Stomach smooth muscle (tissue), 2 donors: Measurements from ENCODE around the gene DMBX1.

Source experiments
- H3K27ac ChIP-seq: one replicate; pipeline ENCODE4 v1.7.0; 2013; ENCODE audit warnings: mild to moderate bottlenecking, low read length, inconsistent platforms
- H3K27me3 ChIP-seq, 2 donors: one replicate each; pipeline ENCODE4 v1.7.0; 2013; ENCODE audit warnings: low read length in 2 of 2; ENCODE audit not compliant: insufficient read depth in 2 of 2, control insufficient read depth in 1 of 2
- H3K36me3 ChIP-seq, 2 donors: one replicate each; pipeline ENCODE4 v1.7.0; 2013; ENCODE audit warnings: low read length in 2 of 2; ENCODE audit not compliant: control insufficient read depth in 2 of 2, insufficient read depth in 2 of 2
- H3K4me1 ChIP-seq: one replicate; pipeline ENCODE4 v1.7.0; 2013; ENCODE audit warnings: low read length; ENCODE audit not compliant: control insufficient read depth, insufficient read depth
- H3K4me3 ChIP-seq, 2 donors: one replicate each; pipeline ENCODE4 v1.7.0; 2013; ENCODE audit warnings: low read length in 2 of 2
- H3K9ac ChIP-seq, 2 donors: one replicate each; pipeline ENCODE4 v1.7.0; 2013; ENCODE audit warnings: low read length in 2 of 2, mild to moderate bottlenecking in 1 of 2
- H3K9me3 ChIP-seq, 2 donors: one replicate each; pipeline ENCODE4 v1.7.0; 2013; ENCODE audit warnings: low read length in 2 of 2; ENCODE audit not compliant: control insufficient read depth in 2 of 2
- donor health status: healthy.
- donor health status: Pancreatic carcinoma.

DMBX1 gene

DNA sequence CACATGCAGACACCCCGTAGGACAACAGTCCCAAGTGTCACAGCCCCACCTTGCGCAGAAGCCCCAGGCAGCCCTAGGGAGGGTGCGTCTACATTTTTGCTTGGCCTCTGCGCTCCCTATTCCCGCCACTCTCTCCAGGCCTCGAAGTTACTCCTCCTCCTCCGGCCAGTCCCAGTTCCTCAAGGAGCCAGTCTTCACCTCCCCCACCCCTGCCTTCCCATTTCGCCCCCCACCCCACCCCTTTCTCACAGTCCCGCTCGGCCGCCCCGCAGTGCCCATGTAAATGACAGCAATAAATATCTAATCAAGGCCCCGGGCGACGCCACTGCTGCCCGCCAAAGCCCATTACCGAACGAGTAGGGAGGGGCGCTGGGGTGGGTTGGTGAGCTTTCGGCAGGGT is 3.2 kb downstream of the DMBX1 start:
- no peak overlapping the region for H3K27ac ChIP-seq
- no peak overlapping the region for H3K9ac ChIP-seq
- no peaks in the 10 kb centered on the region for H3K36me3 ChIP-seq
- H3K4me3 ChIP-seq, result no peak overlapping the region
- peaks cover 22% of the 10 kb centered on the region for H3K4me1 ChIP-seq
- no peaks in the 10 kb centered on the region for H3K9me3 ChIP-seq
- H3K27me3 ChIP-seq, result peaks cover 66 to 68% of the 10 kb centered on the region in 2 donors

DNA sequence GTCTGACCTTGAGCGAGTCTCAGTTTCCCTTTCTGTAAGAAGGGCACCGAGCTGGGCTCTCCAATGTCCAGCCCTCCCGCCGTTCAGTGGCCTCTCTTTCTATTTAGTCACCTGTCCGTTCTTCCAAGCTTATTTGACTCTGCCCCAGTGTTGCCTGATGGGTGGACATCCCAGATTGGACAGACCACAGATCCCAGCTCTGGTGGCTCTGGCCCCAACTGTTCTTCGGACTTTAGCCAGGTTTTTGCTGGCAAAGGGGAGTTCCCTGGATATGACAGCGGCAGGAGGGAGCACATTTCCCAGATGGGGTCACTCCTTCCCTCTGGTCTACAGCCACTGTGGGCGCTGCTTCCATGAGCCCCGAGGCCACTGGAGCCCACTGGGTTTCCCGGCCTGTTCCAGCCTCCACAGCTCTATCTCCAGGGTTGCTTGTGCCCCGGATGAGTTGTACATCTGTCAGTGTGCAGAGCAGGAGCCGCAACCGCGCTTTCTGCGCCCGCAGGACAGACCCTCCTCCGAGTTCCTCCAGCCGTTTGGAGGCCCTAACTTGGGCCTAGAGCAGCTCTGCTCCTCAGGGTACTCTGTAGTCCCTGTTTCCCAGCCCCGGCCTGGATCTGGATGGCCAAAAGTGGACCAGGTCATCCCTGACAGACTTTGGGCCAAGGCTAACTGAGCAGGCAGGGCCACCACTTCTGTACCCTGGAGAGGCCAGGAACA is 3.8 kb downstream of the DMBX1 start:
- Histone ChIP-seq H3K4me1 (peaks cover 22% of the 10 kb centered on the region), H3K9ac (no peak overlapping the region), H3K9me3 (no peaks in the 10 kb centered on the region), H3K27me3 (peaks cover 61 to 65% of the 10 kb centered on the region in 2 donors), H3K4me3 (no peak overlapping the region), H3K36me3 (no peaks in the 10 kb centered on the region), H3K27ac (no peak overlapping the region)

DNA sequence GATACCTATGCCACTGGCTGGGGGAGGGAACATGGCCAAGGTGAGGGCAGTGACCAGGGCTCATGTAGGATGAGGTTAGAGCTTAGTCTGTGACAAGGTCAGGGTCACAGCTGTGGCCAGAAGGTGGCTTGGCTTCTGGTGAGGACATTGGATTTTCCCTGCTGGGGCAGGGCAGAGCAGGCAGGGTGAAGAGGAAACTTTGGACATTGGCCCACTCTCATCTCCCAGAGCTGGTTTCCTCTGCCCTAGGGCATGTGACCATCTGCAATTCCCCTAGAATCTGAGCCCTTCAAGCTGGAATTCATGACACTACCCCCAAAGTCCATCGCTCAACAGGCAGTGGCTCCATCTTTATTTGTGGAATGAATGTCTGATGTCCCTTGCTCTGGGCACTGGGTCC is 5.3 kb downstream of the DMBX1 start:
- Histone ChIP-seq H3K27me3 (peaks cover 48 to 57% of the 10 kb centered on the region in 2 donors), H3K4me3 (no peak overlapping the region), H3K9ac (no peak overlapping the region), H3K4me1 (peaks cover 11% of the 10 kb centered on the region), H3K36me3 (no peaks in the 10 kb centered on the region), H3K9me3 (no peaks in the 10 kb centered on the region), H3K27ac (no peak overlapping the region)

DNA sequence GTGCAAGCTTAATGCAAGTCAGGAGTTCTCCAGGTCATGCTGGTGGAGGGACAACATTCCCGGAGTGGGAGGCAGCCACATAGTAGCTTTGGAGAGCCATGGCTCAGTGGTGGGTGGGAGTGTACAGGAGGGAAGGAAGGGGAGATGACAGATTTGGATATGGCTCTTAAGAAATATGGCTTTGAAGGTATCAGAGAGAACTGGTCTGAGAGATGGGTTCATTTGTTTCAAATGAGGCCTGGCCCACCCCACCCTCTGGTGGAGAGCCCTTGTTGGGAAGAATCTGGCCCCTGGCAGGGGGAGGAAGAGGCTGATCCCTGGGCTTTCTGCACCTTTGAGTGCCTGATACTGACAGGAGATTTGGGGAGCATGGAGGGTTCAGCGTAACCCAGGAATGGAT is 6.1 kb downstream of the DMBX1 start:
- Histone ChIP-seq H3K27me3 (peaks cover 39 to 49% of the 10 kb centered on the region in 2 donors), H3K9ac (no peak overlapping the region), H3K9me3 (no peaks in the 10 kb centered on the region), H3K4me1 (peaks cover 3% of the 10 kb centered on the region), H3K36me3 (no peaks in the 10 kb centered on the region), H3K27ac (no peak overlapping the region), H3K4me3 (no peak overlapping the region)

DNA sequence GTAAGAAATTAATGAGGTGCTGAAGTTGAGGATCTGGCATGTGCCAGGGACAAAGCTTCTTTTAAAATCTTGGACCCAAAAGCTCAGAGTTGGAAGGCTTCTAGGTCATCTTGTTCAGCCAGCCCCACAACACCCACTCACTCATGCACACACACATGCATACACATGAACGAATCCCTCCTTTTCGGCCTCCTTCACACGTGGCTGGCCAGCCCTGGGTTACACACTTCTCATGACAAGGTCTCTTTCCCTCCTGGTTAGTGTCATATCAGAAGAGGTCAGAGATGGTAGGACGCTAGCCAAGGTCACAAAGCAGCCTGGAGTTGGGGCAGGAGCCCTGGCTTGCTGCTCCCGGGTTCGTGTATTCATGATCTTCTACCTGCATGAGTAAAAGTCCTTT is 6.9 kb downstream of the DMBX1 start:
- Histone ChIP-seq H3K9me3 (no peaks in the 10 kb centered on the region), H3K36me3 (no peaks in the 10 kb centered on the region), H3K4me3 (no peak overlapping the region), H3K27me3 (peaks cover 32 to 42% of the 10 kb centered on the region in 2 donors), H3K9ac (no peak overlapping the region), H3K27ac (no peak overlapping the region), H3K4me1 (no peaks in the 10 kb centered on the region)

DNA sequence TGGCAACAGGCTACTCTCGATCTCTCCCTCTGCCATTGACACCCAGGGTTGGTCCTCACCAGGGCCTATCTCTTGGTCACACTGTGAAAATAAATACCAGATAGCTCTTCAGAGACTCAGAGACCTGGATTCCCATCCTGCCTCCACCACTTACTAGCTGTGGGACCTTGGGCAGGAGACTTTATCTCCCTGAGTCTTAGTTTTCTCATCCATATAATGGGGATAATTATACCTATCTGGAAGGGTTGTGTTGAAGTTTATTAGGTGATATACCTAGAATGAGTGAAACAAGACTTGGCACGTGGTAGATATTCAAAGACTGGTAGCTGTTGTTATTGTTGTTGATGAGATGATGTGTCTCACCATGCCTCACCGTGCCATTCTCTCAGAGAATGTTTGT is 7.4 kb downstream of the DMBX1 start:
- Histone ChIP-seq H3K27me3 (peaks cover 26 to 37% of the 10 kb centered on the region in 2 donors), H3K36me3 (no peaks in the 10 kb centered on the region), H3K4me1 (no peaks in the 10 kb centered on the region), H3K9ac (no peak overlapping the region), H3K4me3 (no peak overlapping the region), H3K9me3 (no peaks in the 10 kb centered on the region), H3K27ac (no peak overlapping the region)

DNA sequence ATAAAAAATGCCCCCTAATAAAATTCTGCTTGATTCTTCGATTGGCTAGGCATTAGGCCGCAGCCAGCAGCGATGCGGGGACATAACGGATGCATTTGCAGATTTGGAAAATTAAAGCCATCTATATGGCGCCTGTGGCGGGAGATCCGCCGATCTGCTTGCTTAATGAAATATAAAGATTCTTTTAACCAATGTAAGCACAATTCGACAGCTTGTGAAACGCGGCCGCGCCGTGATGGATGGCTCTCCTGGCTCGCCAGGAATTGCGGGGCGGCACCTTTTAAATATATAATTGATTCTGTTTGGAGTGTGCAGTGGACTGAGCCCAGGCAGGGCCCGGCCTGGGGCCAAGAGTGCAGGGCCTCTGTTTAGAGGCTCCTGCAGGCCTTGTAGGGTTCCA is 8.0 kb downstream of the DMBX1 start:
- Histone ChIP-seq H3K9me3 (no peaks in the 10 kb centered on the region), H3K4me3 (no peak overlapping the region), H3K9ac (no peak overlapping the region), H3K4me1 (no peaks in the 10 kb centered on the region), H3K27me3 (peaks cover 20 to 33% of the 10 kb centered on the region in 2 donors), H3K36me3 (no peaks in the 10 kb centered on the region), H3K27ac (no peak overlapping the region)

DNA sequence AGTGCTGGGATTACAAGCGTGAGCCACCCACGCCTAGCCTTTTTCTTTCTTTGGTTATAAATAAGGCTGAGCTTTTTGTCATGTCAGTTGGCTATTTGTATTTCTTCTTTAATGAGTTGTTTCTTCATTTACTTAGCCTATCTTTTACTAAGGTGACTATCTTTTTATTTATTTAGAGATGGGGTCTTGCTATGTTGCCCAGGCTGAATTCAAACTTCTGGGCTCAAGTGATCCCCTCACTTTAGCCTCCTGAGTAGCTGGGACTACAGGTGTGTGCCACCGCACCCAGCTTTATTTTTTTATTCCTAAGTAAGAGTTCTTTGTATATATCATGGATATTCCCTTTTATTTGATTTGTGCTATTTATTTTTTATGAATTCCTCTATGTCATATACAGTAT is 11.9 kb downstream of the DMBX1 start:
- peaks cover 0 to 10% of the 10 kb centered on the region in 2 donors for H3K27me3 ChIP-seq
- H3K36me3 ChIP-seq, result no peaks in the 10 kb centered on the region
- no peak overlapping the region for H3K27ac ChIP-seq
- no peaks in the 10 kb centered on the region for H3K4me1 ChIP-seq
- no peaks in the 10 kb centered on the region for H3K9me3 ChIP-seq
- no peak overlapping the region for H3K4me3 ChIP-seq
- no peak overlapping the region for H3K9ac ChIP-seq

DNA sequence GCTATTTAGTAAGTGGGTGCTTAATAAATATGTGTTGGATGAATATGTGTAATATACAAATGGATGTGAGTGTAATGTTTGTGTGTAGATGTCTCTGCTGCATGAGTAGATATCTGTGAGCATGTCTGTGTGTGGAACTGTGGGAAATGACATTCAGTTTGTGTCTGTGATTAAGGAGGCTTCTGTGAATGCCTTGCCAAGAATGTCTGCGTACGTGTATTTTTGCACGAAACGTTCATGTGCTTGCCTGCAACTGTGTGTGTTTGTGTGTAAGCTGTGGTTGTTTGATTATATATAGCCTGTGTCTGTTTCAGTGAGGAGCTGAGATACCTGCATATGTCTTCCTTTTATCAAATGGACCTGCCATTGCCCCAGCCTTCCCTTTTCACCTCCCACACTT is 13.8 kb downstream of the DMBX1 start:
- Histone ChIP-seq H3K4me1 (no peaks in the 10 kb centered on the region), H3K27ac (no peak overlapping the region), H3K36me3 (no peaks in the 10 kb centered on the region), H3K4me3 (no peak overlapping the region), H3K27me3 (peaks cover 5 to 10% of the 10 kb centered on the region in 2 donors), H3K9me3 (no peaks in the 10 kb centered on the region), H3K9ac (no peak overlapping the region)

DNA sequence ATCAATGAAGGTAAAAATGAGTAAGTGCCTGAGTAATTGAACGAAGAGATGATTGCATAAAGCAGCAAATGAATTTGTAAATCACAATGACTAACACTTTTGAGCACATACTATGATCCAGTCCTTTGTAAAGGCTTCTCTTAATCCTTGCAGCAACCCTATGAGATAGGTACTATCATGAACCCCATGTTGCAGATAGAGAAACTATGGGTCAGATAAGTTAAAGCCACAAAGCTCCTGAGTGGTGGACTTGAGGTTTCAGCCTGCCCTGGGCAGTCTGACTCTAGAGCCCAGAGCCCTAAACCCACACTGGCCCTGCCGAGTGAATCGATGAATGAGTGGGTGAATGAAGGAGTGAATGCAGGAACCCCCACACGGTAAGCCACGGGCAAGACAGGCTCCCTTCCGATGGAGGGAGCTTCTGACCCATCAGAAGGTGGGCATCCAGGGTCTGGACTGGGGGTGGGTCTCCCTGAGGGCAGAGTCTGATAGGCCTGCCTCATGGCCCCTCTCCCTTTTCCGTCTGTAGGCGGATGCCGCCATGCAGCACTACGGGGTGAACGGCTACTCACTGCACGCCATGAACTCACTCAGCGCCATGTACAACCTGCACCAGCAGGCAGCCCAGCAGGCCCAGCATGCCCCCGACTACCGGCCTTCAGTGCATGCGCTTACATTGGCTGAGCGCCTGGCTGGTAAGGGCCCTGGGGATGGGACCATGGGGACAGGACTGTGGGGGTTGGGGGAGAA is 17.0 kb downstream of the DMBX1 start:
- H3K27me3 ChIP-seq, result peaks cover 5 to 8% of the 10 kb centered on the region in 2 donors

DNA sequence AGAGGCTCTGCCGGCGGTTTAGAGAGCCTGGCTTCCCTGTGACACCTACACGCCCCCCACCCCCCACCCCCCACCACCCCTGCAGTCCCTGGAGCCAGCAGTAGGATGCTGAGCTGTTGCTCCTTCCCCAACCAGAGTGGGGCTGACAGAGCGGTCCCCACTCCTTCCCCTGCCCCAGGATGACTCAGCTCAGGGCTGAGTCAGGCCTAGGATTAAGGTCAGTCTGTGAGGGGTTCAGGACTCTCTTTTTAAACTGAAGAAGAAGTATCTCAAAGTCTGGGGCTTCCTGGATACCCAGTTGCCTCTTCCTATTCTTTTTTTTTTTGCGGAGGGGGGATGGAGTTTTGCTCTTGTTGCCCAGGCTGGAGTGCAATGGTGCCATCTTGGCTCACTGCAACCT is 19.1 kb downstream of the DMBX1 start:
- Histone ChIP-seq H3K4me1 (no peaks in the 10 kb centered on the region), H3K36me3 (no peaks in the 10 kb centered on the region), H3K9ac (no peak overlapping the region), H3K9me3 (no peaks in the 10 kb centered on the region), H3K27ac (no peak overlapping the region), H3K4me3 (no peak overlapping the region), H3K27me3 (peaks cover 5 to 7% of the 10 kb centered on the region in 2 donors)

More for the DNA sequence above, 17.0 kb downstream of the DMBX1 start:
- no peak overlapping the region for H3K27ac ChIP-seq
- no peaks in the 10 kb centered on the region for H3K4me1 ChIP-seq
- no peak overlapping the region for H3K9ac ChIP-seq
- H3K36me3 ChIP-seq, result no peaks in the 10 kb centered on the region
- no peaks in the 10 kb centered on the region for H3K9me3 ChIP-seq
- no peak overlapping the region for H3K4me3 ChIP-seq
